ENCODE measurements around the gene ELL2. TPM values are rescaled to one million over a fixed set of nuclear protein-coding genes. Genes with fewer than 3 reads are reported as not detected.
A peak's percentile ranks its signal among the peaks of the same experiment; 100 is the strongest.

The ELL2 gene
- total and polyA plus RNA-seq, 2 of the 13 experiments (the other 11 are each of a cell fraction or from before 2014, with no cell fraction given) = 78.9 to 97.1 TPM

- TF ChIP-seq ZBTB20 (CRISPR knock-in tag; IDR thresholded peaks at IDR 0.05; ENCODE audit: borderline replicate concordance, low read depth) = peak; percentile 62; the same call in 1 of the 2 replicates
- TF ChIP-seq U2AF1 (optimal IDR thresholded peaks at IDR 0.05; ENCODE audit: low read depth, low read length) = no peak
- TF ChIP-seq, protein P1, sequence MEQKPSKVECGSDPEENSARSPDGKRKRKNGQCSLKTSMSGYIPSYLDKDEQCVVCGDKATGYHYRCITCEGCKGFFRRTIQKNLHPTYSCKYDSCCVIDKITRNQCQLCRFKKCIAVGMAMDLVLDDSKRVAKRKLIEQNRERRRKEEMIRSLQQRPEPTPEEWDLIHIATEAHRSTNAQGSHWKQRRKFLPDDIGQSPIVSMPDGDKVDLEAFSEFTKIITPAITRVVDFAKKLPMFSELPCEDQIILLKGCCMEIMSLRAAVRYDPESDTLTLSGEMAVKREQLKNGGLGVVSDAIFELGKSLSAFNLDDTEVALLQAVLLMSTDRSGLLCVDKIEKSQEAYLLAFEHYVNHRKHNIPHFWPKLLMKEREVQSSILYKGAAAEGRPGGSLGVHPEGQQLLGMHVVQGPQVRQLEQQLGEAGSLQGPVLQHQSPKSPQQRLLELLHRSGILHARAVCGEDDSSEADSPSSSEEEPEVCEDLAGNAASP (CRISPR knock-in tag; IDR thresholded peaks at IDR 0.05; ENCODE audit: borderline replicate concordance) = no peak
- TF ChIP-seq SCMH1 (CRISPR knock-in tag; IDR thresholded peaks at IDR 0.05; ENCODE audit: borderline replicate concordance) = no peak
- no peak for TF ChIP-seq PCBP1 (IDR thresholded peaks at IDR 0.05; ENCODE audit: borderline replicate concordance, low read depth, low read length)
- no peak for TF ChIP-seq SIN3B (IDR thresholded peaks at IDR 0.05; ENCODE audit: low read length)
- TF ChIP-seq TSC22D2 (CRISPR knock-in tag; IDR thresholded peaks at IDR 0.05; ENCODE audit: borderline replicate concordance) = no peak
- no peak for TF ChIP-seq ZNF430 (CRISPR knock-in tag; IDR thresholded peaks at IDR 0.05)
- TF ChIP-seq, protein P2, sequence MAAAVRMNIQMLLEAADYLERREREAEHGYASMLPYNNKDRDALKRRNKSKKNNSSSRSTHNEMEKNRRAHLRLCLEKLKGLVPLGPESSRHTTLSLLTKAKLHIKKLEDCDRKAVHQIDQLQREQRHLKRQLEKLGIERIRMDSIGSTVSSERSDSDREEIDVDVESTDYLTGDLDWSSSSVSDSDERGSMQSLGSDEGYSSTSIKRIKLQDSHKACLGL (CRISPR knock-in tag; IDR thresholded peaks at IDR 0.05) = no peak
These were observed 7.4 kb upstream of the ELL2 start (continued) for GRCh38 chr5:95969055-95969454.

- WGBS (ENCODE audit: low lambda C conversion rate) = 100% methylated on average over 1 of the region's 1 CpG
- H3K4me3 ChIP-seq (replicated peaks in 1 of 3; ENCODE audit: insufficient read depth in 1 of 3, low read depth in 2 of 3, low read length in 3 of 3) = no peak overlapping the region
- no TSS peak for BruUV-seq (replicated peaks)
- in situ Hi-C loops (cut with HindIII; ENCODE audit: extremely low pct_ligation_motif_present, low pct_unique_long_range_greater_than_20kb) = loop anchor here (10.0 kb wide), 1 partner anchor 368 kb away; no protein-coding TSS in a partner anchor
- TF ChIP-seq LBX2 (CRISPR knock-in tag; IDR thresholded peaks at IDR 0.05; ENCODE audit: borderline replicate concordance) (no peak), CHD4 (IDR thresholded peaks at IDR 0.05; ENCODE audit: borderline replicate concordance, low read length) (no peak)
- TF ChIP-seq, protein P3, sequence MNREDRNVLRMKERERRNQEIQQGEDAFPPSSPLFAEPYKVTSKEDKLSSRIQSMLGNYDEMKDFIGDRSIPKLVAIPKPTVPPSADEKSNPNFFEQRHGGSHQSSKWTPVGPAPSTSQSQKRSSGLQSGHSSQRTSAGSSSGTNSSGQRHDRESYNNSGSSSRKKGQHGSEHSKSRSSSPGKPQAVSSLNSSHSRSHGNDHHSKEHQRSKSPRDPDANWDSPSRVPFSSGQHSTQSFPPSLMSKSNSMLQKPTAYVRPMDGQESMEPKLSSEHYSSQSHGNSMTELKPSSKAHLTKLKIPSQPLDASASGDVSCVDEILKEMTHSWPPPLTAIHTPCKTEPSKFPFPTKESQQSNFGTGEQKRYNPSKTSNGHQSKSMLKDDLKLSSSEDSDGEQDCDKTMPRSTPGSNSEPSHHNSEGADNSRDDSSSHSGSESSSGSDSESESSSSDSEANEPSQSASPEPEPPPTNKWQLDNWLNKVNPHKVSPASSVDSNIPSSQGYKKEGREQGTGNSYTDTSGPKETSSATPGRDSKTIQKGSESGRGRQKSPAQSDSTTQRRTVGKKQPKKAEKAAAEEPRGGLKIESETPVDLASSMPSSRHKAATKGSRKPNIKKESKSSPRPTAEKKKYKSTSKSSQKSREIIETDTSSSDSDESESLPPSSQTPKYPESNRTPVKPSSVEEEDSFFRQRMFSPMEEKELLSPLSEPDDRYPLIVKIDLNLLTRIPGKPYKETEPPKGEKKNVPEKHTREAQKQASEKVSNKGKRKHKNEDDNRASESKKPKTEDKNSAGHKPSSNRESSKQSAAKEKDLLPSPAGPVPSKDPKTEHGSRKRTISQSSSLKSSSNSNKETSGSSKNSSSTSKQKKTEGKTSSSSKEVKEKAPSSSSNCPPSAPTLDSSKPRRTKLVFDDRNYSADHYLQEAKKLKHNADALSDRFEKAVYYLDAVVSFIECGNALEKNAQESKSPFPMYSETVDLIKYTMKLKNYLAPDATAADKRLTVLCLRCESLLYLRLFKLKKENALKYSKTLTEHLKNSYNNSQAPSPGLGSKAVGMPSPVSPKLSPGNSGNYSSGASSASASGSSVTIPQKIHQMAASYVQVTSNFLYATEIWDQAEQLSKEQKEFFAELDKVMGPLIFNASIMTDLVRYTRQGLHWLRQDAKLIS (CRISPR knock-in tag; IDR thresholded peaks at IDR 0.05) = no peak
- DNase-seq (ENCODE audit: low spot score) (no peak), FAIRE-seq (no peak), ATAC-seq (no peak)
- no peak overlapping the region for H2AFZ ChIP-seq (ENCODE audit: low read length)
- H3K27me3 ChIP-seq (ENCODE audit: control insufficient read depth in 1 of 2, insufficient read depth in 2 of 2, low read length in 2 of 2) = no peaks in the 10 kb centered on the region
- no peak overlapping the region for H3K27ac ChIP-seq (ENCODE audit: extremely low read length, insufficient read depth, low read length)
- H3K9ac ChIP-seq (ENCODE audit: insufficient read depth, low read depth, low read length) = no peak overlapping the region
- ChIA-PET POLR2A (interaction anchor here (0.7 kb wide), 1 partner anchor 18 kb away, joined by 3 read pairs; no protein-coding TSS in a partner anchor), CTCF (ENCODE audit: low intra/inter-chr PET ratio, low total read pairs) (no interaction called here)
- no peaks in the 10 kb centered on the region for H4K20me1 ChIP-seq (ENCODE audit: insufficient read depth, low read length)
- peaks cover 40% of the 10 kb centered on the region for H3K79me2 ChIP-seq (ENCODE audit: insufficient read depth, low read length)
- peaks cover 84% of the 10 kb centered on the region for H3K4me1 ChIP-seq (ENCODE audit: insufficient read depth, low read length)
- H3K9me3 ChIP-seq (ENCODE audit: low read length) = no peaks in the 10 kb centered on the region
- H3K4me2 ChIP-seq (ENCODE audit: low read depth, low read length) = no peak overlapping the region
- no peaks in the 10 kb centered on the region for H3K36me3 ChIP-seq (replicated peaks in 1 of 2; ENCODE audit: control insufficient read depth in 1 of 2, insufficient read depth in 2 of 2, low read length in 2 of 2)
- intact Hi-C loops (cut with micrococcal nuclease; ENCODE audit: unreplicated experiment) = loop anchor here (2.0 to 10.0 kb wide), 2 partner anchors 48 to 278 kb away; no protein-coding TSS in a partner anchor
These were observed 5.6 kb upstream of the ELL2 start for GRCh38 chr5:95967236-95967635.

Data from HepG2 (cell line).